ENCODE data around the gene CTSW.

CTSW gene

GRCh38 chr11:65919141-65919572 is 39.5 kb downstream of the CTSW start, which contains the start of gene DRAP1:
DRAP1 (plus strand) TSS chr11:65919426; CDS start chr11:65919502, 76 bp downstream.
- ATAC-seq, result peak; percentile 79
- TF ChIP-seq ZNF8 (CRISPR knock-in tag; IDR thresholded peaks at IDR 0.05) (no peak), POU6F1 (CRISPR knock-in tag; IDR thresholded peaks at IDR 0.05; ENCODE audit: borderline replicate concordance, low read depth) (no peak), ZFP3 (CRISPR knock-in tag; IDR thresholded peaks at IDR 0.05) (no peak), ZNF565 (CRISPR knock-in tag; conservative IDR thresholded peaks at IDR 0.05; ENCODE audit: low read depth) (no peak), BACH2 (CRISPR knock-in tag; IDR thresholded peaks at IDR 0.05; ENCODE audit: borderline replicate concordance) (no peak), ESRRG (CRISPR knock-in tag; IDR thresholded peaks at IDR 0.05) (no peak), ZFP30 (CRISPR knock-in tag; IDR thresholded peaks at IDR 0.05) (no peak), TCF4 (CRISPR knock-in tag; IDR thresholded peaks at IDR 0.05; ENCODE audit: borderline replicate concordance) (no peak), CREB5 (CRISPR knock-in tag; IDR thresholded peaks at IDR 0.05; ENCODE audit: low read depth) (no peak), CSDC2 (CRISPR knock-in tag; IDR thresholded peaks at IDR 0.05) (no peak), RARB (CRISPR knock-in tag; IDR thresholded peaks at IDR 0.05) (no peak), SNAI2 (CRISPR knock-in tag; IDR thresholded peaks at IDR 0.05) (no peak), ARNTL (CRISPR knock-in tag; IDR thresholded peaks at IDR 0.05; ENCODE audit: borderline replicate concordance, low read depth) (no peak), OSR1 (CRISPR knock-in tag; IDR thresholded peaks at IDR 0.05) (no peak), PPARA (CRISPR knock-in tag; IDR thresholded peaks at IDR 0.05; ENCODE audit: borderline replicate concordance) (no peak), TOX (CRISPR knock-in tag; IDR thresholded peaks at IDR 0.05; ENCODE audit: borderline replicate concordance) (no peak), GLIS3 (CRISPR knock-in tag; IDR thresholded peaks at IDR 0.05) (no peak), ZC3H10 (CRISPR knock-in tag; IDR thresholded peaks at IDR 0.05) (no peak), PATZ1 (CRISPR knock-in tag; IDR thresholded peaks at IDR 0.05; ENCODE audit: borderline replicate concordance) (no peak; the same call in 1 of the 2 replicates)

DNA sequence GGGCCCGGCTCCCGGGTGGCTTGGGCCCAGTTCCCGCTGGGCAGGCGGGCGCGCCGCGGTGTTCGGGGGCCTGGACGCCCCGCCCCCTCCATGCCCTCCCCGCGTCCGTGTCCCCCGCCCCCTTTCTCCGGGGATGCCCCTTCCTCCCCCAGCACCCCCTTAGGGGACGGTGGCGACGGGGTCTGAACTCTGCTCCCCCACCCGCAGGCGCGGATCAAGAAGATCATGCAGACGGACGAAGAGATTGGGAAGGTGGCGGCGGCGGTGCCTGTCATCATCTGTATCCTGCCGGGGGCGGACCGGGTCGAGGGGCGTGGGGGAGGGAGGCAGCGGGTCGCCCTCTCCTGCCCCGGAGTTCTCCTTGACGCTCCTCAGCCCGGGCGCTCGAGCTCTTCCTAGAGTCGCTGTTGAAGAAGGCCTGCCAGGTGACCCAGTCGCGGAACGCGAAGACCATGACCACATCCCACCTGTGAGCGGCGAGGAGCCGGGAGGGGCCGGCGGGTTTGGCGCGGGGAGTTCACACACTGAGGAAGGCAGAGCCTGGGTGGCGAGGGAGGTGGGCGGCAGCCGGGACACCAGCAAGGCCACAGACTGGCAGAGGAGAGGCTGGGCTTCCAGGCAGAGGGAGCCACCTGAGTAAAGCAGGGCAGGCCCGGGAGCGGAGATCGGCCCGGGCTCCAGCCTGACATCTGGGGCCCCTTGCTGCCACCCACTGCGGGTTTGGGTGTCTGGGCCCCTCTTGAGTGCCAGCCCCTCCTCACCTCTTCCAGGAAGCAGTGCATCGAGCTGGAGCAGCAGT is 40.1 kb downstream of the CTSW start:
- no peak for TF ChIP-seq CSRNP3 (CRISPR knock-in tag; IDR thresholded peaks at IDR 0.05)
- no peak for TF ChIP-seq POU6F1 (CRISPR knock-in tag; IDR thresholded peaks at IDR 0.05; ENCODE audit: borderline replicate concordance, low read depth)
- TF ChIP-seq RARB (CRISPR knock-in tag; IDR thresholded peaks at IDR 0.05), result no peak
- ATAC-seq, result peak; percentile 11

GRCh38 chr11:65920372-65920802 is 40.8 kb downstream of the CTSW start:
- no peak for ATAC-seq
- TF ChIP-seq ZNF70 (CRISPR knock-in tag; IDR thresholded peaks at IDR 0.05) (no peak), PATZ1 (CRISPR knock-in tag; IDR thresholded peaks at IDR 0.05; ENCODE audit: borderline replicate concordance) (no peak)

All from SK-N-SH treated with all-trans-retinoic acid at 6 μM for 48 hours (cell line).